ENCODE measurements around the gene RABAC1. TPM values are rescaled to one million over a fixed set of nuclear protein-coding genes. Genes with fewer than 3 reads are reported as not detected.

RABAC1 gene
- total and polyA plus RNA-seq, 9 of the 15 experiments (the other 6 are each of a cell fraction or from before 2014, with no cell fraction given): 2.4 to 28.1 (median 9.3) TPM

GRCh38 chr19:41939861-41940730 is 19.0 kb downstream of the RABAC1 start (continued):
- TF ChIP-seq ZNF592 (IDR thresholded peaks at IDR 0.05) (no peak), CBFB (CRISPR knock-in tag; IDR thresholded peaks at IDR 0.05) (no peak), TCFL5 (CRISPR knock-in tag; conservative IDR thresholded peaks at IDR 0.05) (no peak), POLR2B (IDR thresholded peaks at IDR 0.05; ENCODE audit: low read depth, partially characterized antibody) (no peak), DLX4 (CRISPR knock-in tag; IDR thresholded peaks at IDR 0.05) (no peak), TOE1 (IDR thresholded peaks at IDR 0.05; ENCODE audit: borderline replicate concordance) (no peak), TOE1 (CRISPR knock-in tag; IDR thresholded peaks at IDR 0.05; ENCODE audit: borderline replicate concordance, low read depth) (no peak), NUFIP1 (IDR thresholded peaks at IDR 0.05; ENCODE audit: partially characterized antibody) (no peak), FOXM1 (IDR thresholded peaks at IDR 0.05; ENCODE audit: low read depth) (no peak), FOXM1 (CRISPR knock-in tag; IDR thresholded peaks at IDR 0.05; ENCODE audit: low read depth) (no peak), MEIS2 (IDR thresholded peaks at IDR 0.05; ENCODE audit: partially characterized antibody) (no peak), MXD1 (CRISPR knock-in tag; IDR thresholded peaks at IDR 0.05; ENCODE audit: borderline replicate concordance, poor library complexity, severe bottlenecking) (no peak), E2F3 (CRISPR knock-in tag; IDR thresholded peaks at IDR 0.05) (no peak), ZNF76 (CRISPR knock-in tag; IDR thresholded peaks at IDR 0.05; ENCODE audit: borderline replicate concordance) (no peak), ZNF79 (CRISPR knock-in tag; IDR thresholded peaks at IDR 0.05; ENCODE audit: low read depth) (no peak), ZNF696 (CRISPR knock-in tag; conservative IDR thresholded peaks at IDR 0.05) (no peak), XRCC4 (IDR thresholded peaks at IDR 0.05; ENCODE audit: extremely low read depth, insufficient read depth, insufficient read length) (no peak), CREBBP (IDR thresholded peaks at IDR 0.05; ENCODE audit: low read depth, low read length) (no peak), ZNF408 (CRISPR knock-in tag; IDR thresholded peaks at IDR 0.05; ENCODE audit: low read depth) (no peak), STAT5A (IDR thresholded peaks at IDR 0.05; ENCODE audit: borderline replicate concordance, low read length) (no peak), FOXA1 (IDR thresholded peaks at IDR 0.05; ENCODE audit: borderline replicate concordance) (no peak), NR1H2 (CRISPR knock-in tag; IDR thresholded peaks at IDR 0.05) (no peak)
